Lower lobe of right lung (tissue), 2 donors: ENCODE data around the gene RBFOX2. TPM values are rescaled to one million over a fixed set of nuclear protein-coding genes. Genes with fewer than 3 reads are reported as not detected.

Experiments
- ATAC-seq, 2 donors: fragments of 200-7000 bp; cut with Tn5 transposase; one replicate each; pipeline ENCODE4 v1.9.1; 2020 to 2022; ENCODE audit warnings: mild to moderate bottlenecking in 2 of 2, moderate library complexity in 2 of 2
- DNase-seq: peaks from one replicate; pipeline ENCODE4 v3.0.0-alpha.2; 2020
- H3K27ac ChIP-seq: fragments of 200-600 bp; one replicate; pipeline ENCODE4 v1.8.0; 2022
- H3K27me3 ChIP-seq: fragments of 200-600 bp; one replicate; pipeline ENCODE4 v1.8.0; 2022; ENCODE audit warnings: low read depth
- H3K36me3 ChIP-seq: fragments of 200-600 bp; one replicate; pipeline ENCODE4 v1.8.0; 2022; ENCODE audit warnings: mild to moderate bottlenecking
- H3K4me1 ChIP-seq: fragments of 200-600 bp; one replicate; pipeline ENCODE4 v1.8.0; 2022
- H3K4me3 ChIP-seq: fragments of 200-600 bp; one replicate; pipeline ENCODE4 v1.8.0; 2022; ENCODE audit warnings: mild to moderate bottlenecking
- H3K9me3 ChIP-seq: fragments of 200-600 bp; one replicate; pipeline ENCODE4 v1.8.0; 2022
- CTCF ChIP-seq: fragments of 200-600 bp; IDR thresholded peaks from one replicate; pipeline ENCODE4 v1.8.0; 2022; ENCODE audit warnings: antibody characterized with exemption, mild to moderate bottlenecking
- intact Hi-C: fragments of 100-400 bp; cut with DNase I; formaldehyde crosslinking; loops from one replicate; pipeline ENCODE4 v1.11.0; 2022
- total RNA-seq: library from RNA; stranded (reverse); fragmentation: NEBNext Ultra II Directional; extraction: Animal tissue kit (Norgen Biotek cat#: 25700); gene quantifications from one replicate; pipeline ENCODE4 v1.2.1, GENCODE V29; 2021
- donor health status: DM: no; HTN: yes; CAD: no; lungs with severe emphysema.

The RBFOX2 gene
- total RNA-seq, 1 donor from 2014 or later: 50.1 TPM

GRCh38 chr22:35899736-35900135, 128.9 kb downstream of the RBFOX2 start:
- no peaks in the 10 kb centered on the region for H3K27me3 ChIP-seq
- H3K4me1 ChIP-seq: peaks cover 32% of the 10 kb centered on the region
- no peak overlapping the region for H3K4me3 ChIP-seq
- intact Hi-C loops: no loop called here
- no peaks in the 10 kb centered on the region for H3K36me3 ChIP-seq
- DNase-seq (no peak), ATAC-seq (no peak)
- TF ChIP-seq CTCF: no peak
- H3K27ac ChIP-seq: no peak overlapping the region
- H3K9me3 ChIP-seq: no peaks in the 10 kb centered on the region

DNA sequence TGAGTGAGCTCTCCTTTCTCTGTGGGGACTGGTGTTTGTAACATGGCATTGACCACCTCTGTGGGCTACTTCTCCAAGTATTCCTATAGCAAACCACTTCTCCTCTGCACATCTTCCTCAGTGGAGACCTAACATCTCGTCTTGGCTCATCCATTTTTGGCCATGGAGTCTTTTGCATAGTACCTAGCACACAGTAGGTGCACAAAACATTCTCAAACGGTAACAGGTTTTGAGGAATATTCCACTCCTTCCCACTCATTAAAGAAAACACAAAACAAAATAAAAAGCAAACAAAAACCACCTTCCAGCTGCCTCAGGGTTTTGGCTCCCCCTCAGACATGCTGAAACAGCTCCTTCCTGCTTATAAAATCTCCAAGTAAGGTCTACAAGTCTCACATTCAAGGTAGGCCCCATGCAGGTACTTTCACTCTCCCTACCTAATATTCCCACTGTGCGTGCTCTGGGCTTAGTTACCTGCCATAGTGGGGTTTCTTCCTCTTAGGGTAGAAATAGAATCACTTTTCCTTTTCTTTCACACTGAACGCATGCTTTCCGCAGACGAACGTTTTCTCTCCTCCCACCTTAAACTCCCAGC, 132.4 kb downstream of the RBFOX2 start:
- ATAC-seq (no peak), DNase-seq (no peak)
- Histone ChIP-seq H3K36me3 (no peaks in the 10 kb centered on the region), H3K27ac (no peak overlapping the region), H3K27me3 (no peaks in the 10 kb centered on the region), H3K9me3 (no peaks in the 10 kb centered on the region), H3K4me3 (no peak overlapping the region), H3K4me1 (peaks cover 33% of the 10 kb centered on the region)
- intact Hi-C loops: no loop called here
- TF ChIP-seq CTCF: no peak

DNA sequence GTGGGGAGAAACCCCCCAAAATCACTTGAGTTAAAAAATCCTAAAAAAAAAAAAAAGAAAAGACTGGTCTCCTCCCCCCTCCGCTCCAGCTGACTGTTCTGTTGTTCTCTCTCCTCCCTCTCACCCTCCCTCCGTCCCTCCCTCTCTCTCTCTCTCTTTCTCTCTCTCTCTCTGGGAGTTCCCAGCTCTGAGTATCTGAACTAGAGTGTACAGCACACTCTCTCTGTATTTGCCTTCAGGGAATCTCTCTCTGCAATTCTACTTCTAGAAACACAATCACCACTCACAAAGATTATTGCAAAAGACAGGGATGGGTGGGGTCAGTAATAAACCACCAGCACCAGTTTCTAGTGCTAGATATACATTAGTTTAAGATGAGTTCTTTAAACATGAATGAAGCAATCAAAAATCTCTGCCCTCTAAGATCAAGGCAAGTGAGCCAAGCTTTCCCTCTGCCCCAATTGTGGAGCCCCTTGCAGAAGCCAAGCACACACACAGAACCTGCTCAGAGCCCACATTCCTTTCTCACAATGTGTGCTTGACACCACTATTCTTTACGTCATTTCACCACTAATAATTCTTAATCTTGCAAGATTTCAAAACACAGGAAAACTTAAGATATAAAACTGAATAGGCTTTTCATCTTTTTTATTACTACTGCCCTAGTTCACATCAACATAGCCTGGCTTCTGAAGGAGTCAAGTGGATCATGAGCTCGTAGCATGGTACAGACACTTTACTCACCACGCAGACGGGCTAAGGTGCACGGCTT, 133.5 kb downstream of the RBFOX2 start:
- no peak for DNase-seq
- Histone ChIP-seq H3K36me3 (no peaks in the 10 kb centered on the region), H3K27me3 (no peaks in the 10 kb centered on the region), H3K4me3 (peak overlapping the region; percentile 6), H3K9me3 (no peaks in the 10 kb centered on the region), H3K27ac (peak overlapping the region; percentile 37), H3K4me1 (peaks cover 22% of the 10 kb centered on the region)
- intact Hi-C loops: no loop called here
- ATAC-seq: peak; percentile 92
- TF ChIP-seq CTCF: no peak

GRCh38 chr22:35894464-35894878, 134.2 kb downstream of the RBFOX2 start:
- DNase-seq (no peak), ATAC-seq (peak; percentile 49 to 55)
- no peaks in the 10 kb centered on the region for H3K27me3 ChIP-seq
- H3K9me3 ChIP-seq: no peaks in the 10 kb centered on the region
- peaks cover 15% of the 10 kb centered on the region for H3K4me1 ChIP-seq
- no peak for TF ChIP-seq CTCF
- intact Hi-C loops: no loop called here
- peak overlapping the region; percentile 6 for H3K4me3 ChIP-seq
- H3K36me3 ChIP-seq: no peaks in the 10 kb centered on the region
- no peak overlapping the region for H3K27ac ChIP-seq

DNA sequence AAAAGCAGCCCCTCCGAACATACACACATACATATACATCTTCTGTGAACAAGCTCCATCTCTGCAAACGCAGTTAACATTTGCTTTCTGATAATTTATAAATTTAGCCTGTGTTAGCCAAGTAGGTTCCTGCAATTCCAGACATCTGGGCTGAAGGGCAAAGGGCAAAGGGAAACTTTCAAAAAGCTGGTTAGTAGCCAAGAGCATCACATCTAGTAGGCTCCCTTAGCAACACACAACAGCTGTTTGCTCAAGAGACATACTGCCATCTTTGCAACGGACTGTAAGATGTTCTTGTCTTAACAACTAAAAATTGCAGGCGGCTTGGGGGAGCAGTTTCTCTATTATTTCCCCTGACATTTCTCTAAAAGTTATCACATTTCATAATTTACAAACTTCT, 134.9 kb downstream of the RBFOX2 start:
- Histone ChIP-seq H3K4me3 (no peak overlapping the region), H3K27me3 (no peaks in the 10 kb centered on the region), H3K9me3 (no peaks in the 10 kb centered on the region), H3K4me1 (peaks cover 12% of the 10 kb centered on the region), H3K36me3 (no peaks in the 10 kb centered on the region), H3K27ac (no peak overlapping the region)
- intact Hi-C loops: no loop called here
- ATAC-seq (no peak), DNase-seq (no peak)
- TF ChIP-seq CTCF: no peak
